NCI-H2171 treated with DMSO at 0.1 percent for 48 hours (cell line): ENCODE results near the gene ACVR1C.
A peak's percentile ranks its signal among the peaks of the same experiment; 100 is the strongest.
"Not testable (repeated sequence)": the region's sequence is repeated elsewhere in the genome, so short reads cannot be mapped to it uniquely, and the experiment has no call there.

Experiments
- DNase-seq: peaks from one replicate; lab custom pipeline; 2025; lab: John Stamatoyannopoulos, UW

Gene ACVR1C

GRCh38 chr2:157574165-157574564 lies 54.5 kb downstream of the ACVR1C start:
- DNase-seq, result no peak

- DNase-seq, result peak; percentile 84
Measured at GRCh38 chr2:157572725-157573124, 55.9 kb downstream of the ACVR1C start.

- not testable (repeated sequence) for DNase-seq
Measured at GRCh38 chr2:157566623-157567022, 62.0 kb downstream of the ACVR1C start.

GRCh38 chr2:157566113-157566512 lies 62.6 kb downstream of the ACVR1C start:
- DNase-seq, result not testable (repeated sequence)

- no peak for DNase-seq
Measured at GRCh38 chr2:157565550-157565949, 63.1 kb downstream of the ACVR1C start.

- no peak for DNase-seq
Measured at GRCh38 chr2:157559890-157560289, 68.8 kb downstream of the ACVR1C start.

GRCh38 chr2:157559461-157559860 lies 69.2 kb downstream of the ACVR1C start:
- DNase-seq, result no peak

- DNase-seq, result no peak
Measured at GRCh38 chr2:157559061-157559460, 69.6 kb downstream of the ACVR1C start.

- no peak for DNase-seq
Measured at GRCh38 chr2:157557770-157558169, 70.9 kb downstream of the ACVR1C start.

- DNase-seq, result no peak
Measured at GRCh38 chr2:157540102-157540501, 88.6 kb downstream of the ACVR1C start.

GRCh38 chr2:157538064-157538463 lies 90.6 kb downstream of the ACVR1C start:
- no peak for DNase-seq

GRCh38 chr2:157536815-157537214 lies 91.8 kb downstream of the ACVR1C start:
- no peak for DNase-seq

- DNase-seq, result no peak
Measured at GRCh38 chr2:157528963-157529751, 99.5 kb downstream of the ACVR1C start.

- DNase-seq, result no peak
Measured at GRCh38 chr2:157526070-157526469, 102.6 kb downstream of the ACVR1C start.

- no peak for DNase-seq
Measured at GRCh38 chr2:157523270-157524247, 105.1 kb downstream of the ACVR1C start.

- DNase-seq, result not testable (repeated sequence)
Measured at GRCh38 chr2:157514966-157515365, 113.7 kb downstream of the ACVR1C start.

- DNase-seq, result peak; percentile 37
Measured at GRCh38 chr2:157509744-157510143, 118.9 kb downstream of the ACVR1C start.

GRCh38 chr2:157508676-157509075 lies 120.0 kb downstream of the ACVR1C start:
- peak; percentile 13 for DNase-seq

- no peak for DNase-seq
Measured at GRCh38 chr2:157506586-157506985, 122.1 kb downstream of the ACVR1C start.

- DNase-seq, result no peak
Measured at GRCh38 chr2:157504623-157505022, 124.0 kb downstream of the ACVR1C start.

- DNase-seq, result no peak
Measured at GRCh38 chr2:157501026-157501425, 127.6 kb downstream of the ACVR1C start.

GRCh38 chr2:157500334-157500733 lies 128.3 kb downstream of the ACVR1C start:
- no peak for DNase-seq

- DNase-seq, result no peak
Measured at GRCh38 chr2:157498483-157498882, 130.2 kb downstream of the ACVR1C start.
